ENCODE measurements around the gene OAS2. TPM values are rescaled to one million over a fixed set of nuclear protein-coding genes. Genes with fewer than 3 reads are reported as not detected.

OAS2 gene
- total RNA-seq, 4 donors from 2014 or later = 8.3 to 35.6 (median 10.9) TPM

DNA sequence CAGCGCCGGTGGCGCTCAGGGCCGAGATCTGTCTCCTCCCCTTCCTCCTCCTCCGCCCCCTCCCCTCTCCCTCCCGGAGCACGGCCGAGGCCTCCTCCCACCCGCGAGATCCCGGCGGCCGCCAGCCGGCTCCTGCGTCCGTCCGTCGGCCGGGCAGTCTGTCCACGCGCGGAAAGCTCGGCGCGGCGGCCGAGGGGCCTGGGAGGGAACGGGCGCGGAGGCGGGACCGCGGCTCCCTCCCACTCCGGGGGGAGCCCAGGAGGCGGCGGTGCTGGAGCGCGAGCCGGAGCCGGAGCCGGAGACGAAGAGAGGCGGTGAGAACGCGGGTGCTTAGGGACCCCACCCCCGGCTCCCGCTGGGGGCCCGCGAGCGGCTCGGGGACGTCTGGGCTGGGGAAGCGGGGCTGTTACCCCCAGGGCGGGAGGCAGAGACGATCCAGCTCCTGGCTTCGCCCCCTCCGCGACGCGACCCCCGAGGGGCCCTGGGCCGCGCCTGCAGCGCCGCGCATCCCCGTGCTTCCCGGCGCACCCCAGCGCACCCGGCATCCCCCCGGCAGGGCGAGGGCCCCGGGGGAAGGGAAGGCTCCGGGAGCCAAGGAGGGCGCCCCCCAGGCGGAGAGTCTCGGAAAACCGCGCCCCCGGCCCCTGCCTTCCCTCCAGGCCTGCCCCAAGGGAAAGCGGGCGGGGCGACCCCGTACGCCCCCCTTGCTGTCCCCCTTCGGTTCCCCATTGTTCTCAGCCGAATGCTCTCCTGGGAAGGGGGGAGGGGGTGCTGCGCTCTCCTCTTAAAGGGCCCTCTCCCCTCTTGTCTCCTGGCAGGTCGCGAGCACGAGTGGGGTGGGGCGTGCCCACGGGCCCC, 78.5 kb downstream of the OAS2 start, which contains the start of gene DTX1:
Gene DTX1 (plus strand): TSS at position 100 of the 858 bp plus-strand sequence. CDS start 1,463 bp downstream, outside the sequence.
- H3K9me3 ChIP-seq = no peaks in the 10 kb centered on the region
- no peak for DNase-seq
- H3K27me3 ChIP-seq = peaks cover 5 to 83% (median 10%) of the 10 kb centered on the region in 4 donors
- peaks cover 7 to 25% (median 8%) of the 10 kb centered on the region in 3 donors for H3K4me1 ChIP-seq
- H3K36me3 ChIP-seq = no peaks in the 10 kb centered on the region
- peak within 1 kb of the TSS in 3 of 4 donors; percentile 25 to 44 (median 30) for H3K27ac ChIP-seq
- TF ChIP-seq POLR2A (IDR thresholded peaks at IDR 0.05) = no peak
- TF ChIP-seq, protein P1, sequence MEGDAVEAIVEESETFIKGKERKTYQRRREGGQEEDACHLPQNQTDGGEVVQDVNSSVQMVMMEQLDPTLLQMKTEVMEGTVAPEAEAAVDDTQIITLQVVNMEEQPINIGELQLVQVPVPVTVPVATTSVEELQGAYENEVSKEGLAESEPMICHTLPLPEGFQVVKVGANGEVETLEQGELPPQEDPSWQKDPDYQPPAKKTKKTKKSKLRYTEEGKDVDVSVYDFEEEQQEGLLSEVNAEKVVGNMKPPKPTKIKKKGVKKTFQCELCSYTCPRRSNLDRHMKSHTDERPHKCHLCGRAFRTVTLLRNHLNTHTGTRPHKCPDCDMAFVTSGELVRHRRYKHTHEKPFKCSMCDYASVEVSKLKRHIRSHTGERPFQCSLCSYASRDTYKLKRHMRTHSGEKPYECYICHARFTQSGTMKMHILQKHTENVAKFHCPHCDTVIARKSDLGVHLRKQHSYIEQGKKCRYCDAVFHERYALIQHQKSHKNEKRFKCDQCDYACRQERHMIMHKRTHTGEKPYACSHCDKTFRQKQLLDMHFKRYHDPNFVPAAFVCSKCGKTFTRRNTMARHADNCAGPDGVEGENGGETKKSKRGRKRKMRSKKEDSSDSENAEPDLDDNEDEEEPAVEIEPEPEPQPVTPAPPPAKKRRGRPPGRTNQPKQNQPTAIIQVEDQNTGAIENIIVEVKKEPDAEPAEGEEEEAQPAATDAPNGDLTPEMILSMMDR (IDR thresholded peaks at IDR 0.05) = no peak
- intact Hi-C loops (cut with DNase I) = no loop called here
- peak within 1 kb of the TSS; percentile 34 to 71 (median 42) for H3K4me3 ChIP-seq
- no CpG with 5 or more reads among the region's 94 CpGs for WGBS, 2 donors

DNA sequence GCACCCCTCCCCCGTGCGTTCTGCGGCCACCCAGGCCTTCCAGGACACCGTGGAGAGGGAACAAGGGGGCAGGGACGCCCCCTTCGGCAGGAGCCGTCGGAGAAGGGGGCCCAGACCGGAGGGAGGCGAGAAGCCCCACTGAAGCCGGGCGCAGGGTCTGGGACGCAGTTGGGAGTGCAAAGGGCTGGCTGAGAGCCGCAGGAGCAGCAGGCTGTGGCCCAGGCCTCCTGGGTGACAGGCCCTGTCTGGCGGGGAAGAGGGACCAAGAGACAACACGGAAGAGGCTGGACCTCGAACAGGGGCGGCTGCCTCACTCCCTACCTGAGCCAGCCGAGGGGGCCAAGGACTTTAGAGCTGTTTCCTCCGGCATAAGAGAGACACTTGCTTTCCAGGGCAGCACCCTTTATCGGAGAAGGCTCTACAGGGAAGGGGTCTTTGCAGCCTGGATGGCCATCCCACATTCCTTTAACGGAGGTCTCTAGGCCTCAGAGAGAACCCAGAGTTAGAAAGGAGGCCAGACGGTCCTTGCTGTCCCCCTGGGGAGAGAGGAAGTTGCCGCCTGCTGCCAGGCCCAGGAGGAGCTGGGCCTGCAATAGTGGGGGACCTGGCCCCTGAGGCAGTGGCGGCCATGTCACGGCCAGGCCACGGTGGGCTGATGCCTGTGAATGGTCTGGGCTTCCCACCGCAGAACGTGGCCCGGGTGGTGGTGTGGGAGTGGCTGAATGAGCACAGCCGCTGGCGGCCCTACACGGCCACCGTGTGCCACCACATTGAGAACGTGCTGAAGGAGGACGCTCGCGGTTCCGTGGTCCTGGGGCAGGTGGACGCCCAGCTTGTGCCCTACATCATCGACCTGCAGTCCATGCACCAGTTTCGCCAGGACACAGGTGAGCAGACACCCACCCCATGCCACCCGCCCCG, 79.5 kb downstream of the OAS2 start:
- TF ChIP-seq, protein P1 (IDR thresholded peaks at IDR 0.05) = no peak
- TF ChIP-seq POLR2A (IDR thresholded peaks at IDR 0.05) = no peak
- H3K36me3 ChIP-seq = no peaks in the 10 kb centered on the region
- intact Hi-C loops (cut with DNase I) = no loop called here
- peaks cover 7 to 25% (median 8%) of the 10 kb centered on the region in 3 donors for H3K4me1 ChIP-seq
- DNase-seq = no peak
- H3K27me3 ChIP-seq = peaks cover 5 to 80% (median 10%) of the 10 kb centered on the region in 4 donors
- no peaks in the 10 kb centered on the region for H3K9me3 ChIP-seq
- peak overlapping the region in 3 of 4 donors; percentile 36 to 71 (median 49) for H3K4me3 ChIP-seq
- 60 to 86% methylated on average over 8 to 21 of the region's 44 CpGs for WGBS, 2 donors
- peak overlapping the region in 1 of 4 donors; percentile 28 for H3K27ac ChIP-seq

DNA sequence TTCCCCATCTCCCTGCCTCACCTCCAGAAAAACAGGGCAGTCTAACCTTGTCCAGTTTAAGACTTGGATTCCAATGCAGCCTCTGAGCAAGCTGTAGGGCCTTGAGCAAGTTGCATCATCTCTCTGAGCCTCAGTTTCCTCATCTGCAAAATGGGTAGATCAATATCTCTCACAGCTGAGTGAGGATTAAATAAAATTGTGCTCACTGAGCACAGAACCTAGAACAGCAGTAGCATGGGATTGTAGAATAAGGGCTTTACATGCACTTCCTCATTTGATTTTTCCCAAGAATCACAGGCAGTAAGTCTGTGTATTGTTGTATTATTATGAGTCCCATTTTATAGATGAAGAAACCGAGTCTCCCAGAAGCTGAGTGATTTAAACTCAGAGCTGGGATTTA, 80.2 kb downstream of the OAS2 start:
- peaks cover 5 to 80% (median 10%) of the 10 kb centered on the region in 4 donors for H3K27me3 ChIP-seq
- DNase-seq = no peak
- H3K27ac ChIP-seq = no peak overlapping the region
- H3K9me3 ChIP-seq = no peaks in the 10 kb centered on the region
- no peak overlapping the region for H3K4me3 ChIP-seq
- TF ChIP-seq POLR2A (IDR thresholded peaks at IDR 0.05) = no peak
- TF ChIP-seq, protein P1 (IDR thresholded peaks at IDR 0.05) = no peak
- H3K4me1 ChIP-seq = peaks cover 7 to 25% (median 8%) of the 10 kb centered on the region in 3 donors
- intact Hi-C loops (cut with DNase I) = no loop called here
- no peaks in the 10 kb centered on the region for H3K36me3 ChIP-seq
- WGBS, 2 donors = 71 to 92% methylated on average over 1 of the region's 1 CpG

DNA sequence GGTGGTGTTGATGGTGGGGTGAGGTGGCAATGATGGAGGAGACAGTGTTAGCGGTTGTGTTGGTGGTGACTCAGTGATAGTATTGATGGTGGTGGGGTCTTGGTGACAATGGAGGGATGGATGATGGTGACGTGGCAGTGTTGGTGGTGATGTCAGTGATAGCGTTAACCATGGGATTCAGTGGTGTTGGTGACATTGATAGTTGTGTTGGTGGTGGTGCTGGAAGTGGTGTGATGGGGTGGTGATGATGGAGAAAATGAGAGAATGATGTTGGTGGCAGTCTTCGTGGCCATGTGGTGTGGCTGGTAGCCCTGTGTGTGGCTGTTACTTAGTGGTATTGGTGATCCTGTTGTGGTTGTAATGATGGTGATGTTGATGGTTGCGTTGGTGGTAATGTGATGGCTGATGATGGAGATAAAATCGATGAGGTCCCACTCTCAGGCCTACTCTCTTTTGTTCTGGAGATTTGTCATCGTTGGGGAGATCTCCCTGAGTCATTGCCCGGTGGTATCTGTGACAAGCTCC, 80.8 kb downstream of the OAS2 start:
- intact Hi-C loops (cut with DNase I) = no loop called here
- Histone ChIP-seq H3K9me3 (no peaks in the 10 kb centered on the region), H3K4me1 (peaks cover 7 to 25% (median 8%) of the 10 kb centered on the region in 3 donors), H3K27me3 (peaks cover 5 to 85% (median 10%) of the 10 kb centered on the region in 4 donors), H3K36me3 (no peaks in the 10 kb centered on the region), H3K4me3 (no peak overlapping the region), H3K27ac (no peak overlapping the region)
- TF ChIP-seq POLR2A (IDR thresholded peaks at IDR 0.05) = no peak
- TF ChIP-seq, protein P1 (IDR thresholded peaks at IDR 0.05) = no peak
- DNase-seq = no peak
- WGBS, 2 donors = 86 to 93% methylated on average over 6 to 7 of the region's 8 CpGs
